Measurements from ENCODE around the gene IRF3.
A peak's percentile ranks its signal among the peaks of the same experiment; 100 is the strongest.
"Not testable (repeated sequence)": the region's sequence is repeated elsewhere in the genome, so short reads cannot be mapped to it uniquely, and the experiment has no call there.

Gene IRF3

DNA sequence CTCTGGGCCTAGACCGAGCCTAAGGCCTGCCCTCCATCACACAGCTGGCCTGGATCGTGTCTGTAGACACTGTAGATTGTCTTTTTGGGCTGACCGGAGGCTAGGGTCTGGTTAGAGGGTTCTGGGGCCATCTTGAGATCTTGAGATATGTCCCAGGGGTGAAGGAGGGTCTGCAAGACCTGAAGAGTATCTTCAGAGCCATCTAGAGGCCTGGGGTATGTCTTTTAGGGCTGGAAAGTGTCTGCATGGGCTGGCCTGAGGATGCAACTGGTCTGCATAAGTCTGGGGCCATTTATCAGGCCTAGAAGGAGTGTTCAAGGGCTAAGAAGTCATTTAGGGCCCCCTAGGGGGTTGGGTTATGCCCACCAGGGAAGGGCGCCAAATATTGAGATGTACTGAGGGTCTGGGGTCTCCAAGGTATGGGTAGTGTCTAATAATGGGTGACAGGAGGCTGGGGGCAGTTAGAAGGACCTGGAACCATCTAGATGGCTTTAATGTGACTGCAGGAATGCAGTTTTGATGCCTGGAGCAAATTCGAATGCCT, 23.1 kb downstream of the IRF3 start:
- DNase-seq, result no peak

DNA sequence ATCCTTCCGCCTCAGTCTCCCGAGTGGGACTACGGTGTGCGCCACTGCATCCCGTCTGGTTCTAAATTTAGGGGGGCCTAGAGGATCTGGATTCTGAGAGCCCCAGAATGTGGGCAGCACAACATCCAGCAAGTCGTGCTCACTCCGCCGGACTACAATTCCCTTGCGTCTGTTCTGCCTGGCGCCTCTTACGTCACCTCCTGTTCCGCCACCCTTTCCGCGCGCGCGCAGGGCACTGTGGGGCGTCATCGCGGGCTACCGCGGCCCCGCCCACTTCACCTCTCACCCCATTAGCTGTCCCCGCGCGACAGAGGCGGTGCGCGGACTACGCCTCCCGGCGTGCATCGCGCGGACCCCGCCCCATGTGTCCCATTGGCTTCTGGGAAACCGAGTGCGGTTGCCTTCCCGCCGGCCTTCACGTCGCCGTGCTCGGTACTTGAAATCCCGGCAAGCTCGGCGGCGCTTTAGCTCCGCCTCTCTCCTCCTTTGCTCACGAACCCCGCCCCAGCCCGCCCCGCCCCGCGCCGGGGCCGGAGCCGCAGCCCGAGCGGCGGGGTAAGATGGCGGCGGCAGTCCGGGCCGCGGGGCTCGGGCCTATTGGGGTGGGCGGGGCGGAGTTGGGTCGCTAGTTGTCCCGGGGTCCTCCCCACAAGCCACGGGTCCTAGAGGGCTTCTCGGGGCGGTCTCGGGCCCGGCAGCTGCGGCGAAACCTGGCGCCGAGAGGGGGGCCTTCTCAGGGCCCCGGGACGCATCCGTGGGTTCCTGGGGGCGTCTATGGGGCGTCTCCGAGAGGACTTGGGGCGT, 23.8 kb downstream of the IRF3 start, which contains the start of gene SCAF1:
SCAF1 (plus strand) TSS at position 522 of the 804 bp plus-strand sequence. CDS start 2,818 bp downstream, outside the sequence.
- peak; percentile 99 for DNase-seq

DNA sequence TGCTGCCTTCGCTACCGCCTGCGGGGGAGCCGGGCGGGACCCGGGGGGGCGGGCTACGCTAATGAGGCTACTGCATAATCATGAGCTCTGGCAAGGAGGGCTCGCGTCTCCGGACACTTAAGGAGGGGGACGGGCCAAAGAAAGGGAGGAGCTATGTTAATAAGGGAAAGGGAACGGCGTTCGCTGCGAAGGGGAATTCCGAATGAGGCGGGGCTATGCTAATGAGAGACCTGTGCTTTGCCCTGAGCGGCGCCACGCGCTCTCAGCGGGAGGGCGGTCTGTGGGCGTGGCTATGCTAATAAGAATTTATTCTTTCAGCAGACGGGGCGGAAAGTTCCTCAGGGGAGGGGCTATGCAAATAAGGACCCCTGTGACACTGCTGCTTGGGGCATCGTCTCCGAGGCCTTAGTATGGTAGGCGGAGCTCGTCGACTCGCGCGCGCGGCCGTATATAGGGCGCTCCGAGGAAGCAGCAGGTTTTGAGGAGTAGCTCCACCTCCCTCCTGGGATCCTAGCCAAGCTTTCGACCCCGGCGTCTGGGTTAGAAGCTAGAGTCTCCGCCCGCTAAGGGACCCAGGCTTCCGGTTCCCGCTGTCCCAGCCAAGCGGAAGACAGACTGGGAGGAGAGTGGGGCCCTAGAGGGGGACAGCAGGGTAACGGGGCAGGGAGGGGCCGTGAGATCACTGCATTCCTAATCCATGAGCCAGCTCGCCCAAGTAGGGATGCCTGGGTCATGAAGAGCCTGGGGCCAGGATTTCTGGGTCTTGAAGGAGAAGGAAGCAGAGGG, 25.4 kb downstream of the IRF3 start, which contains the start of gene RRAS:
RRAS (minus strand) TSS at position 31 of the 786 bp plus-strand sequence. CDS start 45 bp downstream, outside the sequence.
- peak; percentile 99 for DNase-seq

DNA sequence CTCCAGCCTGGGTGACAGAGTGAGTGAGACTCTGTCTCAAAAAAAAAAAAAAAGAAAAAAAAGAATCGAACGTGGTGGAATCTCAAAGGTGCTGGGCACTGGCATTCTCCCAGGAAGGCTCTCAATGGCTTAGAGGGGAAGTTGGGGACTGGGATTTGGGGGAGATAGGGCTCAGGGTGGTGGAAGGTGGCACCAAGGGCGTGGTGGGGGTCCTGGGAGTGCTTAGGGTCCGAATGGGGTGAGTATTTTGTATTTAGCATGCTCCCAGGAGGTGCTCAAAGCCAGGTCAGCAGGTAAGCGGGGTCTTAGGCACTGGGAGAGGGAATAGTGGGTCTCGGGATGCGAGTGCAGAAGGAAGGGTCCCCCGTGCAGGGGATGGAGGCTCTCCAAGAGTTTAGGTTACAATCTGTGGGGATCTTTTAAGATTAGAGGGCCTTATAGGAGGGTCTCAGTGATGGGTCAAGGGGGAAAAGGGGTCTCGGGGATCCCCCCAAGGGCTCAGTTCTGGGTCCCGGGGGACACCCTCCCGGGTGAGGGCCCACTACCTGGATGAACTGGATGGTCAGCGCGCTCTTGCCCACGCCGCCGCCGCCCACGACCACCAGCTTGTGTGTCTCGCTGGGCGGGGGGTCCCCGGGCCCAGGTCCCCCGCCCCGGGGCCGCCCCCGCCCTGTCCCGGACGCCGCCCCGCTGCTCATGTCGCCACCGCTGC, 26.1 kb downstream of the IRF3 start:
- DNase-seq, result no peak

DNA sequence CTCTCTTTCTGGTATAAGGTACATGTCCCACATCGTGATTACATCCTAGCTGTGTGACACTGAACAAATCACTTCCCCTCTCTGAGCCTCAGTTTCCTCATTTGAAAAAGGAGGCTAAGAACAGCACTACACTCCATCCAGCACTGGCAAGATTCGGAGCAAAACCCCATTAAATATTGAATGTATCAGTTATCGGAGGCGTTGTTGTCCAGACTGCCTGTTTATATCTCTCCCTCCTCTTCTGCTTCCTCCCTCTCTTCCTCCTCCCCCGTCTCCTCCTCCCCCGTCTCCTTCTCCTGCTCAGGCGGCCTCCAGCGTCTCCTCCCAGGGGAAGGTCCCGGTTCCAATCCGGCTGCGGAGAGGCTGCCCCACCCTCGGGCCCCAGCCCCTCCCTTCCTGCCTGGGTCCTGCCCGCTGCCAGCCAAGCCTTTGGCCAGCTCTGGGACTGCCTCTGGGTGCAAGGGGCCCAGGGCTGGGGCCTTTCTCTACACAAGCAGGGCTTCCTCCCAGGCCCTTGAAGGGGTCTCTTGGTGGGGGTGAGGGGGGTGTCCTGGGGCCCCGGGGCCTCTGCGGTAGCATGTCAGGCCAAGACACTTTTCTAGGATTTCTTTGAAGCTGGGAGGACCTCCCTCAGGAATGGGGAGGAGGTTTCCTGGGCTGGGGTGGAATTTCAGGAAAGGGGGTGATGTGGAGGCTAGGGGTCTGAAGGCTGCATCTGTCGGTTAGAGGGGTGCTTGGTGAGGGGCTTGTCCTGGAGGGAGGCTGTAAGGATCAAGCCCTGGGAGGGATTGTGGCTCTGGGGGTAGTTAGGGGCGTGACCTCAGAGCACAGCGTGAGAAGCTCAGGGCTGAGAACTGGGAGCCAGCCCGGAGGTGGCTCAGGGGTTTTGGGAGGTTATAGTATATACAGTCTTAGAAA, 27.6 kb downstream of the IRF3 start:
- no peak for DNase-seq

DNA sequence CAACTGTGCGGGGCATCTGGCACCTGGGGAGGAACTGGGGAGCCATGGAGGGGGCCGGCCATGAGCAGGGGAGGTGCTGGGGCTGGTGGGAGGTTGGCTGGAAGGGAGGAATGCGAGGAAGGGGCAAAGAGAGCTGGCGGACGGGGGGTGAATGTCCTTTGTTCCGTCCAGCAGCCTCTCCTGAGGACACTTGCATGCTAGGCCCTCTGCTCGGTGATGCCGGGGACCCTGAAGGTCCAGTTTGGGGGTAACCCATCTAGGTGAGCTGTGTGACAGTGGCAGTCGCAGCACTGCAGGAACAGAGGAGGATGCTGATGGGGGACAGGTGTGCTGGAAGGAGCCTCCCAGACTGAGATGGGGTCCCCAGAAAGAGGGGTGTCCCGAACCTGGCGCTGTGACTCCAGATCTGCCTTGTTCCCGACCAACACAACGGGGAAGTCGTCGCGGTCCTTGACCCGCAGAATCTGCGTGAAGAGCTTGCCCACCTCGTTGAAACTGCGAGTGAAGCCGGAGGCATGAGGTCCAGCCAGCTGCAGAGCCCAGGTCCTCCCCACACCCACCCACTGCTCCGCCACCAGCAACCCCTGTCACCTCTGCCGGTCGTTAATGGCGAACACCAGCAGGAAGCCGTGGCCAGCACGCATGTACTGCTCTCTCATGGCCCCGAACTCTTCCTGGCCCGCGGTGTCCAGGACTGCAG, 29.3 kb downstream of the IRF3 start:
- DNase-seq, result no peak

DNA sequence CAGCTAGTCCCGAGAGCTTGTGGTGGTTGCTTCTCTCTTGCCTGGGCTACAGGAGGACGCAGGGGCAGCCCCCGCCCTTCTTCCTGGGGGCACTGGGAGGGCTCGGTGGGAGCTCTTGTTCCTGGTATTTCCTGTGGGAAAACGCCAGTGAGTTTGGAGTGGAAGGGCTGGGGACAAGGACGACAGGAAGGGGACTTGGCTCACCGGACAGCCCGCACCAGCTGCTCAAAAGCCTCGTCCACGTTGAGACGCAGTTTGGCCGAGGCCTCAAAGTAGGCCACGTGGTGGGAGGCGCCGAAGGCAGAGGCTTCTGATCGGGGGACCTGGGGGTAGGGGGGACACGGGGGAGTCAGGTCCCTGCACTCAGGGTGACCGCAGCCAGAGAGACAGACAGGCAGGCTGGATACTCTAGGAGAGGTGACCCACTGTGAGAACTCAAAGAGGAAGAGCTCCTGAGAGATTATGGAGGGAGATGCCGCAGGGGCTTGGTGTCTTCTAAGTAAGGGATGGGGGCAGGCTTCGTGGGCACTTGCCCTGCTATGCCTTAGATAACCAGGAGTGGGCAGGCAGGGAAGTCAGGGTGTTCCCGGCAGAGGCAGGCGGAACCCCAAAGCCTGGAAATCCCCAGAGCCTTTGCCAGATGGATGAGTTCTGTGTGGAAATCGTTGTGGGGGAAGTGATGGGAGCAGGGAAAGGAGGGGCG, 30.0 kb downstream of the IRF3 start:
- no peak for DNase-seq

DNA sequence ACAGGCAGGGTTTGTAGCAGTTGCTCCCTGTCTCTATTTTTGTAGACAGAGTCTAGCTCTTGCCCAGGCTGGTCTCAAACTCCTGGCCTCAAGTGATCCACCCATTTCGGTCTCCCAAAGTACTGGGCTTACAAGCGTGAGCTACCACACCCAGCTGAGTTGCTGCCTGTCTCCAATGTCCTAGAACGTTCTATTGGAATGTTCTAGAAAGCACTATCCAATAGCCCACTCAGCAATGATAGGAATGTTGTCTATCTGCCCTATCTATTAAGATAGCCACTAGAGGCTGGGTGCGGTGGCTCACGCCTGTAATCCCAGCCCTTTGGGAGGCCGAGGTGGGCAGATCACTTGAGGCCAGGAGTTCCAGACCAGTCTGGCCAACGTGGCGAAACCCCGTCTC, 32.4 kb downstream of the IRF3 start:
- DNase-seq, result not testable (repeated sequence)

DNA sequence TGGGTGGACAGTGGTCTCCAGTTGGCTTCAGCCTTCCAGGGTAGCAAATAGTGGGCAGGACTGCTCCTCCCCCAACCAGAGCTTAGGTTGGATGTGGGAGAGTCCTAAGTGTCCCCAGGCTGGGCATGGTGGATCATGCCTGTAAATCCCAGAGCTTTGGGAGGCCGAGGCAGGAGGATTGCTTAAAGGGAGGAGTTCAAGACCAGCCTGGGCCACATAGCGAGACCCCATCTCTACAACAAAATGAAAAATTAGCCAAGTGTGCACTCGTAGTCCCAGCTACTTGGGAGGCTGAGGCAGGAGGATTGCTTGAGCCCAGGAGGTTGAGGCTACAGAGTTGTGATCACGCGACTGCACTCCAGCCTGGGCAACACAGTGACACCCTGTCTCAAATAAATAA, 33.1 kb downstream of the IRF3 start:
- DNase-seq, result no peak

DNA sequence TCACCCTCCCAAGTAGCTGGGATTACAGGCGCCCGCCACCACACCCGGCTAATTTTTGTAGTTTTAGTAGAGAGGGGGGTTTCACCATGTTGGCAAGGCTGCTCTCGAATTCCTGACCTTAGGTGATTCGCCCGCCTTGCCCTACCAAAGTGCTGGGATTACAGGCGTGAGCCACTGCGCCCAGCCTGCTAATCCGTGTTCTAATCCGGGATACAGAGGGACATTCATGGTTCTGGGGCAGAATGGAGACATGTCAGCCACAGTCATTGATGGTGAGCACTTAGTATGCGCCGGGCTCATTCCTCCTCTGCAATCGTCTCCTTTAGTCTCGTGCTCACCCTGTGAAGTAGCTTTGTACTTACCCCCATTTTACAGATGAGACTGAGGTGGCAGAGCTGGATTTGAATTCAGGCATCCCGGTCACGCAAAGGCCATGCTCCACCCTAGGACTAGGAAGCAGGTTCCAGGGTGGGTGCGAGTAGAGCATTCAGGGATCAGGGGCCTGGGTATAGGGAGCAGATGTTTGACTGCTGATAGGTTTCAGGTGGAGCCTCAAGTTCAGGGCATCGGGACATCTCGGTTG, 34.0 kb downstream of the IRF3 start:
- DNase-seq, result no peak

DNA sequence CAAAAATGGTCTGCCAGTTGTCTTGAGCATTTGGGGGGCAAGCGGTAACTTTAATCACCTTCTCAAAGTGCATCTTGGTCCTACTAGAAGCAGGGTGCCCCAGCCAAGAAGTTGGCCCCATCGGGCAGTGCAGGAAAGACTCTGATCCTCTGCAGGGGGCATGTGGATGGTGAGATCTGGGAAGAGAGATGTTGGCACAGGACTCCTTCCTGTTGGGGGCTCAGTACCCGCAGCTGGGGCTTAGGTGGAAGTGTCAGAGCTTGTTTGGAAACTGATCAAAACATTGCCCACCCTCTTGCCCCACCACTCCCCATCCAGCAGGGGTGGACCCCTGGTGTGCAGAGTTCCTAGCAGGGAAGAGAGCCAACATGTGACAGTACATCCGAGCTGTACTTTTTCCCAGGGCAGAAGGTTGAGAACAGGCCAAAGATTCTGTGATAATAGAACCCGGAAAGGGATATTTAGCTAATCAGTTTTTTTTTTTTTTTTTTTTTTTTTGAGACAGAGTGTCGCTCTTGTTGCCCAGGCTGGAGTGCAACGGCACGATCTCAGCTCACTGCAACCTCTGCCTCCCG, 34.6 kb downstream of the IRF3 start:
- DNase-seq, result no peak

DNA sequence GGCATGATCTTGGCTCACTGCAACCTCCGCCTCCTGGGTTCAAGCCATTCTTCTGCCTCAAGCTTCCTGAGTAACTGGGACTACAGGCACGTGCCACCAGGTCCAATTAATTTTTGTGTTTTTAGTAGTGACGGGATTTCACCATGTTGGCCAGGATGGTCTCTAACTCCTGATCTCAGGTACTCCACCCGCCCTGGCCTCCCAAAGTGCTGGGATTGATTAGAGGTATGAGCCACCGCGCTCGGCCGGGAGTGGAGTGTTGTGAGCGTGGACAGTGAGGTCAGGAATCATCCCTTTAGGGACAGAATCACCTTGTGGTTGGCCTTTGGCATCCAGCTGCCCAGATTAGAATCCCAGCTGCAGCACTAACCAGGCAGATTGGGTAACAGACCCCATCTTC, 36.0 kb downstream of the IRF3 start:
- DNase-seq, result no peak

DNA sequence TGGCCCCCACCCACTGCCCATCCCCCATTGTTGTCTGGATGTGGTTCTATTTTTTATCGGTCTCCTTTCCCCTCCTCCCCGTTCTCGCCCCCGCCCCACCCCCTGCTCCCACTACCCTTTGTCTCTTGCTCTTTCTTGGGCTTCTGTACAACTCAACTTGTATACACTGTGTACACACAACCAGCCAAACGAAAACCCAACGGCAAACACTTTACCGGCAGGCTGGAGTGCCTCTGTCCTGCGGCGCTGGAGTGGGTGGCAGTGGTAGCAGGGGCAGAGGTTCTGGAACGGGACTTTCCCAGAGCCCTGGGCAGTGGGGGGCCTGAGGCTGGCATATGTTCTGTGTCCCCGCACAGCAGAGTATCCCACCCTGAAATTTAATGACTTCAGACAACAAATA, 39.4 kb downstream of the IRF3 start:
- DNase-seq, result no peak

DNA sequence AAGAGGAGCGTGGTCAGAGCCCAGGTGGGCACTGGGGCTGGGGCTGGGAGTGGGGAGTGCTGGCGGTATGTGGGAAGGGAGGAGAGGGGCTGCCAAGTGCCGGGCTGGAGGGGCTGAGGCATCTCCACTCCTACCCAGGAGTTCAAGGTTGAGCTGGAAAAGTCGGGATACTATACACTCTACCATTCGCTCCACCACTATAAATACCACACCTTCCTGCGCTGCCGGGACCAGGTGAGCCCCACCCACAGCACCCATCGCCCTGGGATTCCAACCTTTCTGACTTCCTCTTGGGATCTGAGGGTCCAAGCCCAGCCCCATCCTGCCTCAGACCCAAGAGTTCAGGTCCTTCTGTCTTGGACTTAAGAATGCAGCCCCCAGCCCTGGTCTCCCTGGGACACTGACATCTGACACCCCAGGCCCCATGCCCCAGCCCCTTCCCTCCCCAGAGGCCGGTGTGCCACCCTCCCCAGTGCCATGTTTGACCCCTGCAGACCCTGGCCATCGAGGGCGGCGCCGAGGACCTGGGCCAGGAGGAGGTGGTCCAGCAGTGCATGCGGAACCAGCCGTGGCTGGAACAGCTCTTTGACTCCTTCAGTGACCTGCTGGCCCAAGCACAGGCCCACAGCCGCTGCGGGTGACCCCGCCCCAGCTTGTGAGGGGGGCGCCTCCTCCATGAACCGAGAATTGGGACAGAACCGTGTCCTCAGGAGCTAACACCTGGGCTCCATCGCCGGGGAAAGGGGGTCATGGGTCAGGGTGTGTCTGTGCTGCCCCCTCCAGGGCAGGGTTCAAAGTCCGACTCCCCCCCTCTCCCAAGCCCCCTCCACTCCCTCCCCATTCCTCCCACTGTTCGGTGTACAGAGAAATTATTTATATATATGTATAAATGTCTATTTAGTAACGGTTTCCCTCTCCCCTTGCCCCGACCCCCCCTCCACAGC, 40.4 kb downstream of the IRF3 start:
- no peak for DNase-seq

DNA sequence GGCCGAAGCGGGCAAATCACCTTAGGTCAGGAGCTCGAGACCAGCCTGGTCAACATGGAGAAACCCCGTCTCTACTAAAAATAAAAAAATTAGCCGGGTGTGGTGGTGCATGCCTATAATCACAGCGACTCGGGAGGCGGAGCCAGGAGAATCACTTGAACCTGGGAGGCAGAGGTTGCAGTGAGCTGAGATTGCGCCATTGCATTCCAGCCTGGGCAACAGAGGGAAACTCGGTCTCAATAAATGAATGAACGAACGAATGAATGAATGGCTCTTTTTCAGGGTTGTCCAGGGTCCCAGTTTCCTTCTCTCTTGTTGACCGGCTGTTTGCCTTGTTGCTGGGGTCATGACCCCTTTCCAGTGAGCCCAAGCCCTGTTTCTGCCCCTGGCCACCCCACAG, 47.8 kb downstream of the IRF3 start:
- DNase-seq, result not testable (repeated sequence)

DNA sequence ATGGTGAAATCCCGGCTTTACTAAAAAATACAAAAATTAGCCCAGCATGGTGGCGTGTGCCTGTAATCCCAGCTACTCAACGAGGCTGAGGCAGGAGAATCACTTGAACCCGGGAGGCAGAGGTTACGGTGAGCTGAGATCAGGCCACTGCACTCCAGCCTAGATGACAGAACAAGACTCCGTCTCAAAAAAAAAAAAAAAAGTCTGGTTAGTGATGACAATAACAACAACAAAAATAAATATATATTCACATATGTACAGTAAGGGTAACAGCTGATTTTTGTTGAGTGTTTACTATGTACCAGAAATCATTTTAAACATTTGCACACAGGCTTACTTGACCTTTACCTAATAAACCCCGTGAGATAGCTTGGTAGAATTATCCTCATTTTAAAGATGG, 48.7 kb downstream of the IRF3 start:
- no peak for DNase-seq

DNA sequence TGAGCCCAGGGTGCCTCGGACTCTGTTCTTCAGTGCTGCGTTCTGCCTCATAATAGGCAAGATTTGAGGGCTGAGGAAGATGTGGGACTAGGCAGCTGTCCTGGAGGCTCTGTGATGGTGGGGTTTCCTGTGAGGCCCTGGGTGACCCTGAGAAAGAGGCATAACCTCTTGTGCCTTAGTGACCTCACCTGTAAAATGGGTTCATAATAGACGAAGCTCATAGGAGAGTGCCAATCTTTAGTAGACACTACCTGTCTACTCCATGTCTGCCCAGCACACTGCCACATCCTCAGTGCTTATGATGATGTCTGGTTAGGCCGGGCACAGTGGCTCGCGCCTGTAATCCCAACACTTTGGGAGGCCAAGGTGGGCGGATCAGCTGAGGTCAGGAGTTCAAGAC, 49.1 kb downstream of the IRF3 start:
- DNase-seq, result no peak

DNA sequence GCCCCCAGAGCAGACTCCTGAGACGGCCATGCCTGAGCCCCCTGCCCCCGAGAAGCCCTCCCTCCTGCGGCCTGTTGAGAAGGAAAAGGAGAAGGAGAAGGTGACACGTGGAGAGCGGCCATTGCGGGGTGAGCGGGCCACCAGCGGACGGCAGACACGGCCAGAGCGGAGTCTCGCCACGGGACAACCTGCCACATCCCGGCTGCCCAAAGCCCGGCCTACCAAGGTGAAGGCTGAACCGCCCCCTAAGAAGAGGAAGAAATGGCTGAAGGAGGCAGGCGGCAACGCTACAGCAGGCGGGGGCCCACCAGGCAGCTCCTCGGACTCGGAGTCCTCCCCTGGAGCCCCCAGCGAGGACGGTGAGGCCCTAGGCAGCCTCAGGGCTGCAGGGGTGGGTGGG, 49.8 kb downstream of the IRF3 start:
- no peak for DNase-seq

Measured in DMS153 (cell line).